Skeletal muscle tissue (tissue), 4 donors: ENCODE measurements around the gene ZMYND15. TPM values are rescaled to one million over a fixed set of nuclear protein-coding genes. Genes with fewer than 3 reads are reported as not detected.
A peak's percentile ranks its signal among the peaks of the same experiment; 100 is the strongest.

Experiments
- H3K27ac ChIP-seq: one replicate; pipeline ENCODE4 v1.7.0; 2013; ENCODE audit warnings: mild to moderate bottlenecking, low read depth, low read length, inconsistent platforms
- H3K27me3 ChIP-seq, 3 donors: one replicate each; pipeline ENCODE4 v1.7.0; 2013; ENCODE audit warnings: low read length in 3 of 3; ENCODE audit not compliant: control insufficient read depth in 3 of 3, insufficient read depth in 3 of 3
- H3K36me3 ChIP-seq, 3 donors: one replicate each; pipeline ENCODE4 v1.7.0; 2013; ENCODE audit warnings: low read length in 3 of 3; ENCODE audit not compliant: control insufficient read depth in 3 of 3, insufficient read depth in 3 of 3
- H3K4me1 ChIP-seq, 3 donors: one replicate each; pipeline ENCODE4 v1.7.0; 2013; ENCODE audit warnings: low read length in 3 of 3, mild to moderate bottlenecking in 3 of 3; ENCODE audit not compliant: control insufficient read depth in 3 of 3, insufficient read depth in 3 of 3
- H3K4me3 ChIP-seq, 3 donors: one replicate each; pipeline ENCODE4 v1.7.0; 2013; ENCODE audit warnings: low read length in 3 of 3
- H3K9ac ChIP-seq, 3 donors: one replicate each; pipeline ENCODE4 v1.7.0; 2013; ENCODE audit warnings: low read length in 3 of 3, mild to moderate bottlenecking in 3 of 3, moderate library complexity in 2 of 3, low read depth in 1 of 3
- H3K9me3 ChIP-seq, 3 donors: one replicate each; pipeline ENCODE4 v1.7.0; 2013; ENCODE audit warnings: low read length in 3 of 3; ENCODE audit not compliant: control insufficient read depth in 3 of 3
- total RNA-seq: library from RNA; depleted of rRNA; stranded (reverse); fragments of >200 nt; gene quantifications from one replicate; pipeline ENCODE4 v1.2.3, GENCODE V29; 2014
- donor health status: Osteomylitis.

The ZMYND15 gene
- total RNA-seq, 1 donor from 2014 or later = 0.52 TPM

- Histone ChIP-seq H3K36me3 (peaks cover 5 to 10% (median 9%) of the 10 kb centered on the region in 3 donors), H3K27me3 (no peaks in the 10 kb centered on the region), H3K27ac (no peak overlapping the region), H3K4me1 (peaks cover 17 to 23% (median 18%) of the 10 kb centered on the region in 3 donors), H3K9me3 (no peaks in the 10 kb centered on the region), H3K9ac (no peak overlapping the region), H3K4me3 (no peak overlapping the region)
Observed at GRCh38 chr17:4715063-4715744, 24.4 kb upstream of the ZMYND15 start.

DNA sequence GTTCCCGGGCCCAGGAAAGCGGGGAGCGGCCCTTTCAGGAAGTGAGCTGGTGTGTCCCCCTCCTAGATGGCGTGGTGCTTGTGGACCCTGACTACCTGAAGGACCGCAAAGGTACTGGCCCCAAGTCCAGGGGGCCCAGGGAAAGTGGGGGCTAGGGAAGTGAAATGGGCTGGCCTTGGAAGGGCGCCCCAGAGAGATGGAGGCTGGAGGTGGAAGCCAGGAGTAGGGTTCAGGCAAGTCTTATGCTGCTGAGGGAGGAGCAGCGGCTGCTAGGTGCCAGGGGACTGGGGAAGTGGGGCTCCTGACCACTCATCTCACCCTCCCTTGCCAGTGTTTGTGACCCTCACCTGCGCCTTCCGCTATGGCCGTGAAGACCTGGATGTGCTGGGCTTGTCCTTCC, 23.6 kb upstream of the ZMYND15 start:
- Histone ChIP-seq H3K9ac (no peak overlapping the region), H3K27me3 (no peaks in the 10 kb centered on the region), H3K9me3 (no peaks in the 10 kb centered on the region), H3K4me1 (peaks cover 13 to 20% (median 13%) of the 10 kb centered on the region in 3 donors), H3K4me3 (no peak overlapping the region), H3K36me3 (peaks cover 5 to 10% (median 9%) of the 10 kb centered on the region in 3 donors), H3K27ac (no peak overlapping the region)

DNA sequence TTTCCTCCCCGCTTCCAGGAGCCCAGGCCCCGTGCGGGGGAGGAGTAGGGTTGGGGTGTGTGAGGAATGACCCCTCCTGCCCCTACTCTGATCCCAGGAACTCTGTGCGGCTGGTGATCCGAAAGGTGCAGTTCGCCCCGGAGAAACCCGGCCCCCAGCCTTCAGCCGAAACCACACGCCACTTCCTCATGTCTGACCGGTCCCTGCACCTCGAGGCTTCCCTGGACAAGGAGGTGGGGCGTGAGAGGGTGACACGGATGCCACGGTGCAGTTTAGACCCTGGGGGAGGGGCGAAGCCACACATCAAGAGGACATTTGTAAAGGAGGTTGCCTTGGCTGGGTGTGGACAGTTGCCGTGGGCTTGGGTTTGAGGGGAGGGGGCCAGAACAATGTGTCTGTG, 21.8 kb upstream of the ZMYND15 start:
- no peak overlapping the region for H3K27ac ChIP-seq
- H3K36me3 ChIP-seq = peaks cover 5 to 10% (median 9%) of the 10 kb centered on the region in 3 donors
- peaks cover 0 to 3% (median 0%) of the 10 kb centered on the region in 3 donors for H3K4me1 ChIP-seq
- no peaks in the 10 kb centered on the region for H3K9me3 ChIP-seq
- H3K4me3 ChIP-seq = no peak overlapping the region
- no peaks in the 10 kb centered on the region for H3K27me3 ChIP-seq
- H3K9ac ChIP-seq = no peak overlapping the region

DNA sequence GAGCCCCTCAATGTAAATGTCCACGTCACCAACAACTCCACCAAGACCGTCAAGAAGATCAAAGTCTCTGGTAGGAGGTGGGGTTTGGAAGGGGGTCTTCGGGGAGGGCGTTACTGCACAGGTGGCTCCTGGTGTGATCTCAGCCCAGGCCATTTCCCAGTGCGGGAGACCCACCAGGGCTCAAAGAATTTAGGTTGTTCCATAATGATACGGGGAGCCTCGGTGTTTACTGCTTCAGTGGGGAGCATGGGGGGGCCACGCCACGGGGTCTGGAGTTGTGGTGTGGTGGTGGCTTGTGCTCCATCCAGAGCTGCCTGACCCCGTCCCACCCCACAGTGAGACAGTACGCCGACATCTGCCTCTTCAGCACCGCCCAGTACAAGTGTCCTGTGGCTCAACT, 21.4 kb upstream of the ZMYND15 start:
- Histone ChIP-seq H3K4me1 (peaks cover 0 to 3% (median 0%) of the 10 kb centered on the region in 3 donors), H3K4me3 (no peak overlapping the region), H3K27me3 (no peaks in the 10 kb centered on the region), H3K9ac (no peak overlapping the region), H3K27ac (no peak overlapping the region), H3K9me3 (no peaks in the 10 kb centered on the region), H3K36me3 (peaks cover 5 to 10% (median 9%) of the 10 kb centered on the region in 3 donors)

- Histone ChIP-seq H3K4me3 (no peak overlapping the region), H3K9me3 (no peaks in the 10 kb centered on the region), H3K9ac (no peak overlapping the region), H3K4me1 (peaks cover 0 to 3% (median 0%) of the 10 kb centered on the region in 3 donors), H3K27ac (no peak overlapping the region), H3K27me3 (no peaks in the 10 kb centered on the region), H3K36me3 (peaks cover 5 to 10% (median 9%) of the 10 kb centered on the region in 3 donors)
Observed at GRCh38 chr17:4719146-4719545, 20.5 kb upstream of the ZMYND15 start.

- Histone ChIP-seq H3K27me3 (no peaks in the 10 kb centered on the region), H3K4me1 (peaks cover 0 to 3% (median 0%) of the 10 kb centered on the region in 3 donors), H3K27ac (no peak overlapping the region), H3K9ac (peak overlapping the region in 1 of 3 donors; percentile 50), H3K9me3 (no peaks in the 10 kb centered on the region), H3K36me3 (peaks cover 5 to 10% (median 9%) of the 10 kb centered on the region in 3 donors), H3K4me3 (no peak overlapping the region)
Observed at GRCh38 chr17:4719684-4720221, 19.9 kb upstream of the ZMYND15 start.

GRCh38 chr17:4720787-4721186, 18.8 kb upstream of the ZMYND15 start:
- no peaks in the 10 kb centered on the region for H3K9me3 ChIP-seq
- H3K4me1 ChIP-seq = peaks cover 0 to 3% (median 0%) of the 10 kb centered on the region in 3 donors
- H3K27ac ChIP-seq = no peak overlapping the region
- no peak overlapping the region for H3K4me3 ChIP-seq
- H3K9ac ChIP-seq = no peak overlapping the region
- H3K27me3 ChIP-seq = no peaks in the 10 kb centered on the region
- H3K36me3 ChIP-seq = peaks cover 5 to 10% (median 9%) of the 10 kb centered on the region in 3 donors

DNA sequence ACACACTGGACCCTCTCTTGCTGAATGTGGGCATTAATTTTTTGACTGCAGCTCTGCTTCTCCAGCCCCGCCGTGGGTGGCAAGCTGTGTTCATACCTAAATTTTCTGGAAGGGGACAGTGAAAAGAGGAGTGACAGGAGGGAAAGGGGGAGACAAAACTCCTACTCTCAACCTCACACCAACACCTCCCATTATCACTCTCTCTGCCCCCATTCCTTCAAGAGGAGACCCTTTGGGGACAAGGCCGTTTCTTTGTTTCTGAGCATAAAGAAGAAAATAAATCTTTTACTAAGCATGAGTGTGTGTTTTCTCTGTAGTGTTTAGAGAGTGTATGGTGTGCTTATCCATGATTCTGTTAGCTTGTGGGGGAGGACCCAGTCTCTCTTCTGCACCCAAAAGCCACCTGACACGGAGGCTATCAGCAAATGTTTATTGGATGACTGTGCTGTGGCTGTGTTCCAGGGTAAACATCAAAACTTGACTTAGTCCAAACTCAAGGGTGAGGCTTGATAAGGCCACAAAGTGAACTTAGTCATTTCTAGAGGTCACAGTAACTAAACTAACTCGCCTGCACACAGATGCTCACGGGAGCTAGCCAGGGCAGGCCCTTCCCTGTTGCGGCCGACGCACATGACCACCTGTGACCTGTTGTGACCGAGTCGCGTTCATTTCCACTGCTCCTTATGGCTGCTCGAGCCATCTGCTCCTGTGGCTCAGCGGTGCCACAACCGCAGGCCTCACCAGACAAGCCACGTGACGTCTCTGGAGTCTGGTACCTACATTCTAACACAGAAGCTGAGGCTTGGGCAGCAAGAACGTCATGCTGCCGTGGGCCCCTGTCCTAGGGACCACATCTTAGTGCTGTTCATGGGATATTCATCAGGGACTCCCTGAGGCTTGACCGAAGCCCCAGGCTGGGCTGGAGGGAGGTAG, 18.2 kb upstream of the ZMYND15 start:
- no peaks in the 10 kb centered on the region for H3K9me3 ChIP-seq
- no peak overlapping the region for H3K4me3 ChIP-seq
- H3K36me3 ChIP-seq = peaks cover 5 to 10% (median 9%) of the 10 kb centered on the region in 3 donors
- peaks cover 0 to 3% (median 0%) of the 10 kb centered on the region in 3 donors for H3K4me1 ChIP-seq
- H3K27me3 ChIP-seq = no peaks in the 10 kb centered on the region
- H3K9ac ChIP-seq = no peak overlapping the region
- H3K27ac ChIP-seq = no peak overlapping the region

DNA sequence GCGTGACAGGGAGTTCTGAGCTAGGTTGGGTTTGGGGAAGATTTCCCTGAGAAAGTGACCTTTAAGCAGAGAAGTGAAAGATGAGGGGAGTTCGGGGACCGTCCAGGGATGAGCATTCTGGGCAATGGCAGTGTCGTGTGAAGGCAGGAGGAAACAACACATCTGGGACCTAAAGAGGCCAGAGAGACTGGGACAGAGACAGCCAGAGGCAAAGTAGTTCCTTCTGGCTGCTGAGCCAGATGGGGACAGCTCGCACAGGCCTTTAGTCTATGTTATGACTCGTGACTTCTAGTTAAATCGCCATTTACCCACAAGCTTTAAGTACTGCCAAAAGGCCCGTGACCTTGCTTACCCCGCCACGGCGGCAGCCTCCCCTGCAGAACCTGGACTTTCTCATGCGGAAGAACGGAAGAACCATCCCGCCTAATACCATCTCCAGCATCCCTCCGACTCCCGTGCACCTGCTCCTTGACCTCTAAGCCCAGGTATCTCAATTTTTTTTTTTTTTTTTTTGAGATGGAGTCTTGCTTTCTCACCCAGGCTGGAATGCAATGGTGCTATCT, 16.9 kb upstream of the ZMYND15 start:
- no peaks in the 10 kb centered on the region for H3K9me3 ChIP-seq
- H3K27ac ChIP-seq = no peak overlapping the region
- peaks cover 2 to 5% (median 5%) of the 10 kb centered on the region in 3 donors for H3K36me3 ChIP-seq
- no peak overlapping the region for H3K9ac ChIP-seq
- peaks cover 0 to 3% (median 0%) of the 10 kb centered on the region in 3 donors for H3K4me1 ChIP-seq
- H3K27me3 ChIP-seq = no peaks in the 10 kb centered on the region
- no peak overlapping the region for H3K4me3 ChIP-seq
